Activated B cell treated with CpG ODN at 0.5 μM for 24 hours (primary cell): Measurements from ENCODE around the gene SRRM5. TPM values are rescaled to one million over a fixed set of nuclear protein-coding genes. Genes with fewer than 3 reads are reported as not detected.

Source experiments
- ATAC-seq: fragments of 200-7000 bp; cut with Tn5 transposase; one replicate; pipeline ENCODE4 v1.10.0; 2021; ENCODE audit warnings: low read depth, mild to moderate bottlenecking, moderate library complexity
- CTCF ChIA-PET: fragments of 350-600 bp; sonication (Branson Sonifier 250); formaldehyde crosslinking; loops from one replicate; lab custom pipeline; 2021; ENCODE audit warnings: antibody characterized with exemption; lab: Charles Lee
- POLR2A ChIA-PET: fragments of 350-600 bp; sonication (Branson Sonifier 250); formaldehyde crosslinking; loops from one replicate; lab custom pipeline; 2021; ENCODE audit warnings: antibody characterized with exemption; lab: Charles Lee
- DNase-seq: peaks from one replicate; pipeline ENCODE4 v3.0.0; 2022
- H3K27ac Mint-ChIP-seq: one replicate; pipeline ENCODE4 v1.8.0; 2020; ENCODE audit warnings: mixed read lengths
- H3K27me3 Mint-ChIP-seq: one replicate; pipeline ENCODE4 v1.8.0; 2021; ENCODE audit warnings: mixed read lengths
- H3K36me3 Mint-ChIP-seq: one replicate; pipeline ENCODE4 v1.8.0; 2021; ENCODE audit warnings: low read depth, mixed read lengths
- H3K4me1 Mint-ChIP-seq: one replicate; pipeline ENCODE4 v1.8.0; 2021; ENCODE audit warnings: mixed read lengths
- H3K4me3 Mint-ChIP-seq: one replicate; pipeline ENCODE4 v1.8.0; 2020; ENCODE audit warnings: mild to moderate bottlenecking, mixed read lengths
- H3K9me3 Mint-ChIP-seq: one replicate; pipeline ENCODE4 v1.8.0; 2020; ENCODE audit warnings: mixed read lengths
- CTCF ChIP-seq: fragments of 200-600 bp; IDR thresholded peaks from one replicate; pipeline ENCODE4 v1.8.0; 2022; ENCODE audit warnings: antibody characterized with exemption, mild to moderate bottlenecking
- intact Hi-C: fragments of 100-400 bp; cut with micrococcal nuclease; formaldehyde crosslinking; loops from one replicate; pipeline ENCODE4 v1.15.1; 2024
- total RNA-seq: library from RNA; stranded (reverse); gene quantifications from 2 replicates; pipeline ENCODE4 v1.2.3, GENCODE V29; 2022

The SRRM5 gene
- total RNA-seq, 1 donor from 2014 or later = 0.29 TPM

GRCh38 chr19:43619262-43620060 lies 7.6 kb downstream of the SRRM5 start, which contains the start of gene ZNF428:
Gene ZNF428, minus strand, starts transcription at chr19:43619629. Its CDS starts 5,325 bp downstream, at chr19:43614304.
- H3K4me1 Mint-ChIP-seq = peaks cover 21% of the 10 kb centered on the region
- POLR2A ChIA-PET = interaction anchor here (0.7 to 1.7 kb wide), 5 partner anchors 15 to 135 kb away, joined by 3 to 7 read pairs (median 6); partner anchors contain the start of genes SMG9 and ZNF576
- H3K4me3 Mint-ChIP-seq = peak within 1 kb of the TSS; percentile 94
- CTCF ChIA-PET = no interaction called here
- peaks cover 10% of the 10 kb centered on the region for H3K36me3 Mint-ChIP-seq
- H3K27ac Mint-ChIP-seq = peak within 1 kb of the TSS; percentile 96
- DNase-seq = peak; percentile 83
- no peaks in the 10 kb centered on the region for H3K9me3 Mint-ChIP-seq
- ATAC-seq = peak; percentile 87
- no peaks in the 10 kb centered on the region for H3K27me3 Mint-ChIP-seq
- intact Hi-C loops = loop anchor here (1.0 to 2.0 kb wide), 5 partner anchors 23 to 593 kb away; partner anchors contain the start of genes IRGQ, PINLYP, XRCC1 and ZNF227
- no peak for TF ChIP-seq CTCF

- ChIA-PET CTCF (no interaction called here), POLR2A (interaction anchor here (0.7 to 1.7 kb wide), 6 partner anchors 14 to 144 kb away, joined by 3 to 8 read pairs (median 6); partner anchors contain the start of genes SMG9 and ZNF576)
- peaks cover 10% of the 10 kb centered on the region for H3K36me3 Mint-ChIP-seq
- peak overlapping the region; percentile 94 for H3K4me3 Mint-ChIP-seq
- ATAC-seq (peak; percentile 1), DNase-seq (no peak)
- H3K27me3 Mint-ChIP-seq = no peaks in the 10 kb centered on the region
- H3K9me3 Mint-ChIP-seq = no peaks in the 10 kb centered on the region
- H3K4me1 Mint-ChIP-seq = peaks cover 27% of the 10 kb centered on the region
- peak overlapping the region; percentile 96 for H3K27ac Mint-ChIP-seq
- no peak for TF ChIP-seq CTCF
- intact Hi-C loops = no loop called here
Observed at GRCh38 chr19:43620061-43621001, 8.4 kb downstream of the SRRM5 start.

- Mint-ChIP-seq H3K36me3 (peaks cover 10% of the 10 kb centered on the region), H3K4me3 (no peak overlapping the region), H3K4me1 (peaks cover 27% of the 10 kb centered on the region), H3K9me3 (no peaks in the 10 kb centered on the region), H3K27ac (no peak overlapping the region), H3K27me3 (peaks cover 2% of the 10 kb centered on the region)
- TF ChIP-seq CTCF = no peak
- intact Hi-C loops = no loop called here
- POLR2A ChIA-PET = interaction anchor here (0.5 kb wide), 1 partner anchor 122 kb away, joined by 3 read pairs; no protein-coding TSS in a partner anchor
- CTCF ChIA-PET = no interaction called here
- ATAC-seq = no peak
- DNase-seq = no peak
Observed at GRCh38 chr19:43622070-43622469, 10.2 kb downstream of the SRRM5 start.

GRCh38 chr19:43622956-43623355 lies 11.1 kb downstream of the SRRM5 start:
- CTCF ChIA-PET = no interaction called here
- Mint-ChIP-seq H3K27me3 (peaks cover 4% of the 10 kb centered on the region), H3K36me3 (peaks cover 10% of the 10 kb centered on the region), H3K4me1 (peaks cover 27% of the 10 kb centered on the region), H3K4me3 (no peak overlapping the region), H3K27ac (no peak overlapping the region), H3K9me3 (no peaks in the 10 kb centered on the region)
- POLR2A ChIA-PET = no interaction called here
- DNase-seq (no peak), ATAC-seq (no peak)
- intact Hi-C loops = no loop called here
- TF ChIP-seq CTCF = no peak
